Thyroid gland (tissue), 4 donors: ENCODE results near the gene LRMDA.

Experiments used
- CTCF ChIP-seq, 6 experiments: fragments of 200-600 bp in 3 of 6; fragments of 450-650 bp in 3 of 6; sonication (generic) in 3 of 6; IDR thresholded peaks; one replicate each; pipeline ENCODE4 v1.5.1; 2016 to 2019; ENCODE audit warnings: antibody characterized with exemption in 6 of 6, mild to moderate bottlenecking in 2 of 6, inconsistent platforms in 1 of 6, moderate library complexity in 1 of 6
- POLR2A ChIP-seq, 2 donors: fragments of 450-650 bp; IDR thresholded peaks; one replicate each; pipeline ENCODE4 v1.6.1; 2017; ENCODE audit warnings: antibody characterized with exemption in 2 of 2, mild to moderate bottlenecking in 2 of 2, moderate library complexity in 1 of 2

DNA sequence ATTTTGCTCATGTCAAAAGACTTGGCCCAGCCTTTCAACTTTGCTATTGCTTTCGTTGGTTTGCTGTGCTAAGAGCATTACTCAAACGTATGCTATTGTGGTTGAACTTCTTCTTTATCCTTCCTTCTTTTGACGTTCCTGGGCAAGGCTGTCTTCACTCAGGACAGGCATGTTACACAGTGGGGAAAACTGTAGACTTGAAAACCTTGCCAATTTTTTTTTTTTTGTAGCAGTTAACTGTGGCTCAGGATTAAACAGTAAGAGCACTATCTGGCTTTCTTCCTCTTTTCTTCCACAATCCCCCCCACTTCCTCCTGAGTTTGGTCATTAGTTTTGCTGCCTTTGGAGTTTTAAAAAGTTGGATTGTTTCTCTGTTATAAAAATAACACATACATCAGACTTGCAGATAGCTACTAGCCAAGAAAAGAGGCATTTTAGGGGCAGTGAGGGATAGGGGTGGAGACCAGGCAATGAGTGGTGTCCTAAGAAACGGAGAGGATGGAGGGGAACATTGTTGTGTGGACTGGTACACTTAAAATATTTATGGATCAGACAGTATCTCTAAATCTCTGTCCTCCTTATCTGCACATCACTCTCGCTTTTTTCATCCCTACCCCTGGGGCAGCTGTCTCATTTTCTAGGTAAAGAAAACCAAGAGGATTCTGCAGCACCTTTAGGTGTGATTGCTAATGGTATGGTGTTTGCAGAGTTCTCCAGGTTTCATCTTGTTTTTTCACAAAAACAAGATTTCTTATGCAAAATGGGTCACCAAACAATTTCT lies 181.7 kb downstream of the LRMDA start:
- TF ChIP-seq CTCF (IDR thresholded peaks at IDR 0.05): no peak
- no peak for TF ChIP-seq POLR2A (IDR thresholded peaks at IDR 0.05)
